Measurements from ENCODE around the gene CFAP97D2.

Gene CFAP97D2

DNA sequence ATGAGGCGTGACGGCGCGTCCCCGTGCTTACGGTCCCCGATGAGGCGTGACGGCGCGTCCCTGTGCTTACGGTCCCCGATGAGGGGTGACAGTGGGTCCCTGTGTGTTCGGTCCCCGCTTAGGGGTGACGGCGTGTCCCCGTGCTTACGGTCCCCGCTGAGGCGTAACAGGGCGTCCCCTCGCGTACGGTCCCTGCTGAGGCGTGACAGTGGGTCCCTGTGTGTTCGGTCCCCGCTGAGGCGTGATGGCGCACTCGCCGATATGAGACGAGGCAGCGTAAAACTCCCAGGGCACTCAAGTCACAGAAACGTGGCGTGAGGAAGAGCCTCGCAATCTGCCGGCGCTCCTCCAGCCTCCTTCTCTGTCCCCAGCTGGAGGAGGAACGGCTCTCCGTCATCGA lies 20.9 kb downstream of the CFAP97D2 start:
- no peak for DNase-seq (ENCODE audit: low read depth in 2 of 2)

DNA sequence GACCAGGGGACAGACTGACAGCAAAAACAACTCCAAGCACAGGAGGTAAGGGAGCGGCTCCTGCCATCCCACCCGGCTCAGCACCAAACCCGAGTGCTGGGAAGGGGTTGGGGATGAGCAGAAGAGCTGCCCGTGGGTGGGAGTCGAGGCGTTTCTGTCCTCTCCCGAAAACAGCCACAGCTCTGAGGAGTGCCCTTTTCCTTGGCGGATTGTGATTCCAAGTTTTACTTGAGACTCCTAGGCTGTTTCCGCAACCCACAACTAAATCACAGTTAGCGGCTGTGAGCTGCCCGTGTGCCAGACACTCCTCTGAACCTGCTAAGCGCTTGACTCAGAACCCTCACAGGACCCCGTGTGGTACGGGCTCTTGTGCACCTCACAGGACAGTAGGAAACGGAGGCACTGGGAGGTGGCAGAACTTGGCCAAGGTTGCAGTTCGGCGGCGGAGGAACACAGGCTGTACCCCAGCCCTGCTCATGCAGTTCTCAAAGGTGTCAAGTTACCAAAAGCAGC lies 21.4 kb downstream of the CFAP97D2 start:
- DNase-seq (ENCODE audit: low read depth in 2 of 2): no peak

DNA sequence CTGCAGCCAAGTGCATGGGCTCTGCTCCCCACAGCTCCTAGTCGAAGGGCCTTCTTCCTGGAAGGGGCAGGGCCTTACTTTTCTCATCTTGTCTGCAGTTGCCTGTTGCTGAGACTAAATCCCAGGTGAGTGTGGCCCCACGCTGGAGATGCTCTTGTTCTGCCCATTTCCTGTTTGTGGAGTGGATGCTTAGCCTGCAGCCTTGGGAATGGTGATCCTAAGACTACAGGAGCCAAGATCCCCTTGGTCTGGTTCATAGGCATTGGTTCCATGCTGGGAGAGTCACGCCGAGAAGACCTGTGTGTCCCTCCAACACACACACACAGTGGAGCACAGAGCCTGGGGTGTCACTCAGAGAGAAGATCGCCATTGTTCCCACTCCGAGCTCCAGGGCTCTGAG lies 23.5 kb downstream of the CFAP97D2 start:
- DNase-seq (ENCODE audit: low read depth in 2 of 2): no peak

DNA sequence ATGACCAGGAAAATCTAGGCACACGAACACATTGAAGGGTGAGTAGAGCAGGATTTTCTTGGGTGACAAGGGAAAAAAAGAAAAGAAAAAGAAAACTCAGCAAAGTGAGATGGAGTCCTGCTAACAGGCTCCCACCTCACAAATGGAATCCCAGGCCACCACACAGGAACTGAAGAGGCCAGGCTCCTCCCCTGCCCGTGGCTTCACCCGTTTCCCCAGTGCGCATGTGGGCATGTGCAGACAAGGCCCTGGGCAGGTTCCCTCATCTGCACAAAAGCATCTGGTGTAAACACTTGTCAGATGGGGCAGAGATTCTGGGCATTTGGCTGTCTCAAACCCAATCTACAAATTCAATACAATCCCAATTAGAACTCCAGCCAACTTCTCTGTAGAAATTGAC lies 24.5 kb downstream of the CFAP97D2 start:
- DNase-seq (ENCODE audit: low read depth in 2 of 2): no peak

DNA sequence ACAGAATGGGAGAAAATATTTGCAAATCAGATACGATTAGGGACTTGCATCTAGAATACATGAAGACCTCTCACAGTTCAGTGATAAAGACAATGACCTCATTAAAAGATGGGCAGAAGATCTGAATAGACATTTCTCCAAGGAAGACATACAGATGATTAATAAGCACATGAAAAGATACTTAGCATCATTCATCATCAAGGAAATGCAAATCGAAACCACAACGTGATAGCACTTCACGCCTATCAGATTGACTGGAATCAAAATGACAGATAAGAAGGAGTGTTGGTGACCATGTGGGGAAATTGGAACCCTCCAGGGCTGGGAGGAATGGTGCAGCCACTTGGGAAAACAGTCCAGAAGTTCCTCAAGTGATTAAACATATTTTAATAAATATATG lies 25.8 kb downstream of the CFAP97D2 start:
- DNase-seq (ENCODE audit: low read depth in 2 of 2): no peak

DNA sequence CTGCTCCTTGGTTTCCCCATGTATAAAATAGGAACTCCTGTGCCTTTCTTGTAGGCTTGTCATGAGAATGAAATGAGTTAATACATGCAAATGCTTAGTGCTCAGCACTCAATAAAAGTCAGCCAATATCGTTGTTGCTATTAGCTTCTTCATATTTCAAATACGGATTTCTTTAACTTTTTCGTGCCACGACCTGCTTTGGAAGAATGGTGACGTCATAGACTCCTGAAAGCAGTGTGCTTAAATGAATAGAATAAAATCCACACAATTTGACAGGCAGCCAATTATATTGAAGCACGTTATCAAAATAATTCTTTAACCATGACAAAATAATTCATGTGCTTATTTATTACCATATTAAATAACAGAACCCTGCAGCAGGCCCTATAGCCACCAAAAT lies 29.1 kb downstream of the CFAP97D2 start:
- no peak for DNase-seq (ENCODE audit: low read depth in 2 of 2)

DNA sequence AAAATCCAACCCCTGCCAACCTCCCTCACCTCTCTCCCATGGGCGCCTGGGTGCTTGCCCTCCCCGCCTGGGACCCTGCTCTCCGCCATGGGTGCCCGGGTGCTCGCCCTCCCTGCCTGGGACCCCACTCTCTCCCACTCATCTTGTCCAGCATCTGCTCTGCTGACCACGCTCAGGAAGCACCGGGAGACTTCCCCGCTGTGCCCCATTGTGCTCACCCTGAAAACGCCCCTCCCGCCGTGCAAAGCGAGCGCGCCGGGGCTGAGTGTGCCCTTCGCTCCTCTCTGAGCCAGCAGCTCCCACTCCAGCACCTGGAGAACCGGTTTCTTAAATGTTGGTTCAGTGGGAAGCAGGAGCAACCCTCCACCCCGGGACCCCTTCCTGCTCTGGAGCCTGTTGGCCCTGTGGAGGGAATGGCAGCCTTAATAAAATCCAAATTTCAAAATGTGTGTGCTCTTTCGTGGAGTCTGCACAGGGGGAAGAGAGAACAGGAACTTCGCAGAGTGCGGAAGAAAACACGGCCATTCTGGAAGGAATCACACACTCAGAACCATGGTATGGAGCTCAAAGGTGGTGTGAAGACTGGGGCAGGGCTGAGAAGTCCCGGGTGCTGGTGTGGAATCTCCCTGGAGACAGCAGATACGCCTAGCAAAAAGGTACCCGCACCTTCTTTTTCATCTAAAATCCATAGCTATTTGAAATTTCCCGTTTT lies 32.5 kb downstream of the CFAP97D2 start:
- no peak for DNase-seq (ENCODE audit: low read depth in 2 of 2)

DNA sequence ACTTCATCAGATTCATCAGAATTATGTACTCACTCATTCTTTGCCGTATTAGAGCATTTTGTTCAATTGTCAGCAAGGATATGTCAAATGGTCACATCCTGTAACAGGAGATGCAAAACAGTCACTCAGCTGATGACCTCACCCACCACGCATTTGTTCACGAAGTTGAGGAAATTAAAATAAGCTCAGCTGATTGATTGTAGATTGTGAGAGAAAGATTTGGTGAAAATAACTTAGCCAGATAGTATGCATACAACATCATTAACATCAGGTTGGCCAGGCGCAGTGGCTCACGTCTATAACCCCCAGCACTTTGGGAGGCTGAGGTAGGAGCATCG lies 33.1 kb downstream of the CFAP97D2 start:
- no peak for DNase-seq (ENCODE audit: low read depth in 2 of 2)

DNA sequence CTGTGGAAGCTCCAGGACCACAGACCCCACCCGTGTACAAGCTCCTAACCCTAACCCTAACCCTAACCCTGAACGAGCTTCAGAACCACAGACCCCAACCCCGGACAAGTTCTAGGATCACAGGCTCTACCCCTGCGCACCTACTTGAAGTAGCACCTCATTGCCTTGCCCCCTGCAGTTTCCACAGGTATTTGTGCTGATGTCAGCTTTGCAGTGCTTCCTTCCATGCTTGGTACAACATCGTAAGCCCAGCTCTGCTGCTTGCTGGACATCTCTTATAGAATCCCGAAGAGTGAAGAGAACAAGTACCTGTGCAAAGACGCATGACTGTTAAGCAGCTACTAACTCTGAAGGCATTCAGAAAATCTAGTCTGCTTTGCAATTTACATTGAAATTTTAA lies 34.9 kb downstream of the CFAP97D2 start:
- no peak for DNase-seq (ENCODE audit: low read depth in 2 of 2)

DNA sequence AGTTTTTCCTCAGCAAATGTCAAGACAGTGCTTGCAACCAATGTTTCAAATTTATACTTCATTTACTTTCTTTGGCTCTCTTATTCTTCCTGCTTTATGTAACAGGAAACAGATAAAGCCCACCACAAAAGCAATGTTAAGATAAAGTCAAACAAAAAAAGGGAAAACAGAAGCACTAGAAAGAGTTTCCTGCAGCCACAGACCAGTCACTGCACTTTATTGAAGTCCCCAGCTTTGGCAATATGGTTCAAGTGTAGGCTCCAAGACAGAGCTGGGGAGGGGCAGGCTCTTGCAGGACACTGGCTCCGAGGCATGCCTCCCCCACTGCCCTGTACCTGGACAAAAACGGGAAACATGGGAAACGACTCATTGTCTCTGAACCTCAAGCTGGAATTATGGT lies 40.3 kb downstream of the CFAP97D2 start:
- no peak for DNase-seq (ENCODE audit: low read depth in 2 of 2)

DNA sequence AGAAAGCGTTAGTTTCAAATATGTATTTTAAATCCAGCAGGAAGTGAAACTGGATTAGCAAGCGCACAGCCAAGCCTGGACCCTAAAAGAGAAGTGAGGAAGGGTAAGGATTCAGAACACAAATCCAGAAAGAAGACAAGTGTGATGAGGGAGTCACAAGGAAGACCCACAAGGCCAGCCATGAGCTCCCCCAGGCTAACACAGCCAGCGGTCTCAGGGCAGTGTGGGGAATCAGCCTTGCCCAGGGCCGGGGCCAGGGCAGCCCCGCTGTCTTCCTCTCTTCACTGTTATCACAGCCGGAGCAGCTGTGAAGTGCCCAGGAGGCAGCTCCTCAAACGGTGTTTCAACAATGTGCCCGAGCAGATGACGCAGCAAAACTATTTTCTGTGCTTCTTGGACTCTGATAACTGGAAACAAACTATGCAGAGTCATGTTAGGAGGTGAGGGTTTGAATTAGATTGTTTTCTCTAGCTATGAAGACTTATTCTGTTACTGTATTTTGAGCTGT lies 43.5 kb downstream of the CFAP97D2 start:
- DNase-seq (ENCODE audit: low read depth in 2 of 2): no peak

DNA sequence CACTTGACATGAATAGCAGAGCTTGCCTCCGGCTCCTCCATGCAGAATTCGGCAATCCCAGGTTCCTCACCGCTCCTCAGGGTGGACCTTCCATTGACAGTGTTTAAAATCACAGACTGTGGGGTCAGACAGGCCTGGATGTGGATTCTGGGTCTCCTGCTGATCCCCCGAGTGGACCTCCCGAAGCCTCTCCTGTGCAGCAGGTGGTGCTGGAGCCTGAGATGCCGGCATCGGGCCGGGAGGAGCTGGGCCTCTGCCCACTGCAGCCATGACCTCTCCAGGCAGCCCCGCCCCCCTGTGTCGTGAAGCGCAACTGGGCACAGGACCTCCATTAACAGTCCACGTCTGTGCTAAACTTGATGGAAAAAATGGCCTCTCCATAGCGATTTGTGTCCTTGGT lies 45.1 kb downstream of the CFAP97D2 start:
- DNase-seq (ENCODE audit: low read depth in 2 of 2): no peak

DNA sequence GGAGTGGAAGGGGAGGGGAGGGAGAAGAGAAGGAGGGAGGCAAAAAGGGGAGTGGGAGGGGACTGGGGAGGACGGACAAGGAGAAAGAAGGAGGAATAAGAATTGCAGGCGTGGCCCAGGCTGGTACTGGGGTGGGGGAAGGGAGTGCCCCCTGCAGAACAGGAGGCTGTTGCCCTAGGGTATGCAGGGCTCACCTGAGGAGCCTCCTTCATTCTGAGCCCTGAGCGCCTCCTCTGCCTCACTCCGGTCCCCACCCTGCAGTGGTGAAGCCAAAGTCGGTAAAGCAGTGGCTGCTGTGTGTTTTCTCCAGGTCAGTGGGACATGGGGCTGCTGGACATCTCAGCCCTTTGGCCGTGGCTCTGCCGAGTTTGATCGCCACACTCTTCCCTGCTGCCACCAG lies 46.6 kb downstream of the CFAP97D2 start:
- no peak for DNase-seq (ENCODE audit: low read depth in 2 of 2)

DNA sequence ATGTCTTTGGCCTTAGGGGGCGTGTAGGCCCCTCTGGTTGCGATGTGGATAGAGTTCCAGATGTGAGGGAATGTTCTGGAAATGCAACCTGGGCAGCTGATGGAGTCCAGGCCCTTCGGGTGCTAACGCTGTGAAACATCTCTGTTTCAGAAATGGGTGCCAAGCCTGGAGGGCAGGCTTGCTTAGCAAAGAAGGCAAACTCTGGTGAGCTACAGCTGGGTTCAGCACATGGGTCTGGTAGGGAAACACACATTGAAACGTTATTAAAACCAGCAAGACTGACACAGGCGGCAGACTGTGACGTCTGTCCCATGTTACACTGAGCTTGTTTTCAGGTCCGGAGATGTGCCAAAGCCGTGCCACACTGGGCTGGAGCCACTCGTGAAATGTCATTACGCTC lies 47.0 kb downstream of the CFAP97D2 start:
- no peak for DNase-seq (ENCODE audit: low read depth in 2 of 2)

DNA sequence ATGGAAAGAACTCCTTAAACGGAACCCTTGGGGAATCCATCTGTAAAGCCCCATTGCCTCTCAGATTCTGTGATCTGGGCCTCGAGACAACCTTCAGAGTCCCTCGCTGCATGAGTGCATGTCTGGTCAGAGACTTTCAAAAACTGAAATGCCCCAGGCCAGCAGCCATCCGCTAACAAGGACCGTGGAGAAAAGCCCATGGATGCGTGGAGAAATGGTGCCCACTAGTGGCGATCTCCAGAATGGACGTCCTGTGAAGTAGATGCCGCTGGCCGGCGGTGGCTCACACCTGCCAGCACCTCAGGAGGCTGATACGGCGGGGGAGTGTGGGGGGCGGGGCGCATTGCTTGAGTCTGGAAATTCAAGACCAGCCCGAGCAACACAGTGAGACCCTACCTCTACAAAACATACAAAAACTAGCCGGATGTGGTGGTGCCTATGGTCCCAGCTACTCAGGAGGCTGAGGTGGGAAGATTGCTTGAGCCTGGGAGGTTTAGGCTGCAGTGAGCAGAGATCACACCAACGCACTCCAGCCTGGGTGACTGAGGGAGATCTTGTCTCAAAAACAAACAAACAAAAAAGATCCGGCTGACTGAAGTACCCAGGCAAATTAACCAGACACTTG lies 47.8 kb downstream of the CFAP97D2 start:
- DNase-seq (ENCODE audit: low read depth in 2 of 2): peak; percentile 73 to 85

DNA sequence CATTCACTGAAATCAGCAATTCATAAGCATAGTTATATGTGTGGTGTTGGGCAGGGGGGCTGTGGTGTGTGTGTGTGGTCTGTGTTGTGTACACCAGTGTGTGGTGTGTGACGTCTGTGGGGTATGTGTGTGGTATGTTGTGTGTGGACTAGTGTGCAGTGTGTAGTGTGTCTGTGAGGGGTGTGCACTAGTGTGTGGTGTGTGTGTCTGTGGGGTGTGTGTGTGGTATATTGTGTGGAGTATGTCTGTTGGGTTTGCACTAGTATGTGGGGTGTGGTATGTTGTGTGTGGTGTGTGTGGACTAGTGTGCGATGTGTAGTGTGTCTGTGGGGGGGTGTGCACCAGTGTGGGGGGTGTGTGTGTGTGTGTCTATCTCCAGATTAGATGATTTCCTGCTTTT lies 48.5 kb downstream of the CFAP97D2 start:
- no peak for DNase-seq (ENCODE audit: low read depth in 2 of 2)

DNA sequence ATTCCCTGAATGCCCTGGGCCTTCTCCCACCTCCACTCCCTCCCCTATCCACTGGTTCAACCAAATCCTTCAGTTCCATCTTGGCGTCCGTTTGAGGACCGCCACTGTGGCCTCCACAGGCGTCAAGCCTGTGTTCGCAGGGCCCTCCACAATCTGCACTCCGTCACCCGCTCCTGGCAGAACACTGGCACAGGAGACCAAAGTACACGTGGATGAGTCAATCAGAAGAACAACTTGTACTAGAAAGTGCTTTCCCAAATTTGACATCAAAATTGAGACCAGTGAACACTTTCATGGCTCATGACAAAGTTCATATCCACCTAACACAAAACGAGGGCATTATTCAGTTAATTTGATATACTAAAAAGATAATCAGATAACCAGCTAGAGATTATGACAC lies 49.1 kb downstream of the CFAP97D2 start:
- DNase-seq (ENCODE audit: low read depth in 2 of 2): no peak

DNA sequence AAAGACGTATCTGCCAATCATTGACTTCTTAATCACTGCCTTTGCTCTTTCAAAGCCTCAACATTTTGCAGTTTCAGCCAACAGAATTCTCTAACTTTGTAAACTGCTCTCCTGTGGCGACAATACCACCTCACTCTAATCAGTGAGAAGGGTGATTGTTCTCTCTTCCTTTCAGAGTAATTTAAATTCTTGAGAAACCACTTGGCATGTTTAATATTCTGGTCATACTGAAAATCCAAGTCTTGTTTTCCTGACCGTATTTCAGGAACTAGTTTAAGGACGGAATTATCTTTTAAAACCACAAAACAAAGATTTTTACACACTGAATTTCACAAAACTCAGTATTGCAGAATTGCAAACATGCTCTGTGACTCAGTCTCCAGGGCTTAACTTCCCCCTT lies 50.4 kb downstream of the CFAP97D2 start:
- no peak for DNase-seq (ENCODE audit: low read depth in 2 of 2)

DNA sequence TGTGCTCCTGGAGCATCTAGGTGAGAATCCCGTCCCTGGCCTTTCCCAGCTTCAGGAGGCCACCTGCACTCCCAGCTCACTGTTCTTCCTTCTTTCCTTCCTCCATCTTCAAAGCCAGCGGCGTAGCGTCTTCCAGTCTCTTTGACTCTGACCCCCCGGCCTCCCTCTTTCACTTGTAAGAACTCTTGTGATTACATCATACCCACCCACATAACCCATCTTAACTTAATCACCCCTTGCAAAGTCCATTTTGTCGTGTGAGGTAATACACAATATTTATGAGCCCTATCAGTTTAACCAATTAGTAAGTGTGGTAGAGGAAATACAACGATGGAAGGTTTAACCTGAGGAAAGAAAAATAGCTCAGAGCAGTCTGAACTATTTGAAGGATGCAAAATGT lies 51.1 kb downstream of the CFAP97D2 start:
- no peak for DNase-seq (ENCODE audit: low read depth in 2 of 2)

DNA sequence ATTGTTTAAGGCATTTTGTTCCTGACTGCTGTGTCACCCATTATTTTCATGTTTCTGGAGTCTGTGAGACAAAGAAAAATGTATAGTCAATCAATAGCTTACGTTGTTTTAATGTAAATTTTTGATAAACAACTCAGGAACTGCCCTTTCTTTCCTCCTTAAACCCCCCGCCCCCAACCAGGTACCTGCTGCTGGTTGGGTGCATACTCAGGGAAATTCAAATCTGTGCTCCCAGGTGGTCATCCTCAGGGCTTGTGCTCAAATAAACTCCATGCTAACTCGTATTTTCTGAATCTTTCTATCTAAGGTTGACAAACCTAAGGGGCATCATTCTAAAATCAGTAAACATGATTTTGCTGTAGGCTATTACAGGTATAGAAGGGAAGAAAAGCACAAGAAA lies 51.5 kb downstream of the CFAP97D2 start:
- no peak for DNase-seq (ENCODE audit: low read depth in 2 of 2)

DNA sequence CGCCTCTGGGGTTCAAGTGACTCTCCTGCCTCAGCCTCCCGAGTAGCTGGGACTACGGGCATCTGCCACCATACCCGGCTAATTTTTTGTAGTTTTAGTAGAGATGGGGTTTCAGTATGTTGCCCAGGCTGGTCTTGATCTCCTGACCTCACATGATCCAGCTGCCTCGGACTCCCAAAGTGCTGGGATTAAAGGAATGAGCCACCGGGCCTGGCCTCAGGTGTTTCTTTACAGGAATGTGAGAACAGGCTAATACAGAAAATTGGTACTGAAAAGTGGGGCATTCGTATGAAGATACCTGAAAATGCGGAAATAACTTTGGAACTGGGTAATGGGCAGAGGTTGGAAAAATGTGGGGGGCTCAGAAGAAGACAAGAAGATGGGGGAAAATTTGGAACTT lies 52.8 kb downstream of the CFAP97D2 start:
- DNase-seq (ENCODE audit: low read depth in 2 of 2): no peak

DNA sequence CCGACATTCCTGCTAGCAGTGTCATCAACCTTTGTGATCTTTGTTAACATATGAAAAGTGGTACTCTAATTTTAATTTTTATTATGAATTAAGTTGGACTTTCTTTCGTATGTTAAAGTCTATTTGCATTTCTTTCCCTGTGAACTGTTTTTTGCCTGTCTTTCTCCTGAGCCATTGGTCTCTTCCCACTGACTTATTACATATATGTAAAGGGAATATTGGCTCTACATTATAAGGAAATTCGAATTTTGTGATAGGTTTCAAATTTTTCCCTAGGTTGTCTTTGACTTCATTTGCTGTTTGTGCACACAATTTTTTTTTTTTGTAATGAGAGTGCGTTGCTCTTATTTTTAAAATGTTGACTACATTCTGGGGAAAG lies 55.2 kb downstream of the CFAP97D2 start:
- no peak for DNase-seq (ENCODE audit: low read depth in 2 of 2)

DNA sequence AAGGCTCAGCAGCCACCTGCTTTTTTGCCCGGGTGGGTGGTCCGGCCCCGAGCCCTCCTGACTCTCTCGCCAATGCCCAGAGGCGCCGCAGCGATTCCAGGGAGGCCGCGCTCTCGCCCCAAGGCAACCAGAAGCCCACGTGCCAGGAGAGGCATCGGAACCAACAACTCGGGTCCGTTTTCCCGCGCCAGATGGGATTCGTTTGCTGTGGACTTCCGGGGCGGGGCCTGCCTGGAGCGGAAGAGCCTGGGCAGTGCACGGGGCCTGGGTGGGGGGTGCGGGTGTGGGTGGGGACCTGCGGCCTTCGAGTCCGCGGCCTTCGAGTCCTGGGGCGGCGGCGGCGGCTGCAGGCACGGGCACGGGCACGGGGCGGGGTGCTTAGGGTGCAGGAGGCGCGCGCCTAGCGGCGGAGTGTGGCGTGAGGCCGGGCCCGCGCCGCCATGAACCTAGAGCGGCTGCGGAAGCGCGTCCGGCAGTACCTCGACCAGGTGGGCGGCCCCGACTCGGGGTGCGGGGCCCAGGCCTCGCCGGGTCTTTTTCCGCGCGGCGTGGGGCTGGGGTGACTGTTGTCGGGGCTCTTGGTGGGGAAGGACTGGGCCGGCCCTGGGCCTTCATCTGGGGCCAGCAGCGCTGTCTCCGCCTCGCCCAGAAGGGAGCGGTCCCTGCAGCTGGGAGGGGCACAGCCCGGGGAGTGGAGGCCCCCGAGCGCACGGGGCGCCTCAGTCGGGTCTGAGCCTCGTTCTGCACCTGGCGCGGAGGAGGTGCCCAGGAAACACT lies 55.8 kb downstream of the CFAP97D2 start, which contains the start of gene CDC16:
Gene CDC16, plus strand, starts transcription at position 253 of the 777 bp plus-strand sequence. Its CDS starts 188 bp downstream, at position 441.
- peak; percentile 84 to 93 for DNase-seq (ENCODE audit: low read depth in 2 of 2)

All from stimulated activated CD4-positive, alpha-beta T cell treated with anti-CD3 and anti-CD28 coated beads, Interleukin-12 subunit alpha, Interleukin-12 subunit beta, amount 100 ng/mL, for 24 hours (primary cell).